Stimulated activated CD8-positive, alpha-beta memory T cell treated with anti-CD3 and anti-CD28 coated beads, Interleukin-4, amount 100 ng/mL, for 24 hours (primary cell): ENCODE results near the gene CD59.

Experiments used
- DNase-seq: peaks from one replicate; pipeline ENCODE4 v3.0.0-alpha.2; 2020; ENCODE audit warnings: low read depth

Gene CD59

GRCh38 chr11:33736148-33736812 is at the start of gene CD59:
Gene CD59, minus strand, starts transcription at chr11:33736423. Its CDS starts 13,978 bp downstream, at chr11:33722445.
- DNase-seq, result peak; percentile 83

- no peak for DNase-seq
These were observed 49.4 kb upstream of the CD59 start for GRCh38 chr11:33785609-33786008.

GRCh38 chr11:33779849-33780528 is 43.8 kb upstream of the CD59 start:
- no peak for DNase-seq

- DNase-seq, result no peak
These were observed 42.5 kb upstream of the CD59 start for GRCh38 chr11:33778675-33779074.

GRCh38 chr11:33777906-33778305 is 41.7 kb upstream of the CD59 start:
- no peak for DNase-seq

- no peak for DNase-seq
These were observed 39.7 kb upstream of the CD59 start for GRCh38 chr11:33775832-33776470.

GRCh38 chr11:33775467-33775807 is 39.2 kb upstream of the CD59 start:
- DNase-seq, result no peak

- no peak for DNase-seq
These were observed 38.7 kb upstream of the CD59 start for GRCh38 chr11:33774736-33775466.

GRCh38 chr11:33773987-33774735 is 37.9 kb upstream of the CD59 start, which contains the start of gene FBXO3:
Gene FBXO3, minus strand, starts transcription at chr11:33774520. Its CDS starts 23 bp downstream, at chr11:33774497.
- DNase-seq, result peak; percentile 69

GRCh38 chr11:33773404-33773986 is 37.3 kb upstream of the CD59 start:
- no peak for DNase-seq

- no peak for DNase-seq
These were observed 36.6 kb upstream of the CD59 start for GRCh38 chr11:33772870-33773269.

- DNase-seq, result no peak
These were observed 36.1 kb upstream of the CD59 start for GRCh38 chr11:33772300-33772699.

- no peak for DNase-seq
These were observed 34.0 kb upstream of the CD59 start for GRCh38 chr11:33770236-33770635.

- no peak for DNase-seq
These were observed 33.3 kb upstream of the CD59 start for GRCh38 chr11:33769542-33769941.

GRCh38 chr11:33767624-33768023 is 31.4 kb upstream of the CD59 start:
- no peak for DNase-seq

GRCh38 chr11:33766085-33766484 is 29.9 kb upstream of the CD59 start:
- no peak for DNase-seq

- no peak for DNase-seq
These were observed 25.2 kb upstream of the CD59 start for GRCh38 chr11:33761471-33761870.

GRCh38 chr11:33753304-33753967 is 17.2 kb upstream of the CD59 start:
- DNase-seq, result no peak

GRCh38 chr11:33751878-33752277 is 15.7 kb upstream of the CD59 start:
- no peak for DNase-seq

GRCh38 chr11:33747979-33748378 is 11.8 kb upstream of the CD59 start:
- no peak for DNase-seq

GRCh38 chr11:33743291-33743690 is 7.1 kb upstream of the CD59 start:
- DNase-seq, result no peak
